ENCODE data around the gene MEGF11.

- TF ChIP-seq ZFP30 (CRISPR knock-in tag; IDR thresholded peaks at IDR 0.05) (no peak), PPARA (CRISPR knock-in tag; IDR thresholded peaks at IDR 0.05; ENCODE audit: borderline replicate concordance) (no peak), ARNTL (CRISPR knock-in tag; IDR thresholded peaks at IDR 0.05; ENCODE audit: borderline replicate concordance, low read depth) (no peak), ISL1 (CRISPR knock-in tag; IDR thresholded peaks at IDR 0.05) (no peak), CSDC2 (CRISPR knock-in tag; IDR thresholded peaks at IDR 0.05) (no peak)
- TF ChIP-seq, protein P1, sequence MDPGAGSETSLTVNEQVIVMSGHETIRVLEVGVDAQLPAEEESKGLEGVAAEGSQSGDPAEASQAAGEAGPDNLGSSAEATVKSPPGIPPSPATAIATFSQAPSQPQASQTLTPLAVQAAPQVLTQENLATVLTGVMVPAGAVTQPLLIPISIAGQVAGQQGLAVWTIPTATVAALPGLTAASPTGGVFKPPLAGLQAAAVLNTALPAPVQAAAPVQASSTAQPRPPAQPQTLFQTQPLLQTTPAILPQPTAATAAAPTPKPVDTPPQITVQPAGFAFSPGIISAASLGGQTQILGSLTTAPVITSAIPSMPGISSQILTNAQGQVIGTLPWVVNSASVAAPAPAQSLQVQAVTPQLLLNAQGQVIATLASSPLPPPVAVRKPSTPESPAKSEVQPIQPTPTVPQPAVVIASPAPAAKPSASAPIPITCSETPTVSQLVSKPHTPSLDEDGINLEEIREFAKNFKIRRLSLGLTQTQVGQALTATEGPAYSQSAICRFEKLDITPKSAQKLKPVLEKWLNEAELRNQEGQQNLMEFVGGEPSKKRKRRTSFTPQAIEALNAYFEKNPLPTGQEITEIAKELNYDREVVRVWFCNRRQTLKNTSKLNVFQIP (CRISPR knock-in tag; IDR thresholded peaks at IDR 0.05; ENCODE audit: borderline replicate concordance, low read depth): no peak
Measured at GRCh38 chr15:65888981-65889380, 364.6 kb downstream of the MEGF11 start.
